Ectodermal cell (in vitro differentiated cells): Measurements from ENCODE around the gene VAV3.

ENCODE experiments used
- H3K27ac ChIP-seq: 2 replicates; pipeline ENCODE4 v1.7.0; 2013; ENCODE audit warnings: mild to moderate bottlenecking, low read depth, low read length; ENCODE audit not compliant: insufficient read depth, poor library complexity, severe bottlenecking
- H3K27me3 ChIP-seq: 2 replicates; pipeline ENCODE4 v1.7.0; 2013; ENCODE audit warnings: mild to moderate bottlenecking, low read length; ENCODE audit not compliant: insufficient read depth, control insufficient read depth, poor library complexity, severe bottlenecking
- H3K36me3 ChIP-seq: one replicate; pipeline ENCODE4 v1.7.0; 2013; ENCODE audit warnings: low read length; ENCODE audit not compliant: control insufficient read depth, insufficient read depth
- H3K4me1 ChIP-seq: one replicate; pipeline ENCODE4 v1.7.0; 2013; ENCODE audit warnings: low read length; ENCODE audit not compliant: control insufficient read depth, insufficient read depth
- H3K4me3 ChIP-seq: 2 replicates; pipeline ENCODE4 v1.7.0; 2013; ENCODE audit warnings: low read depth, low read length, control low read depth; ENCODE audit not compliant: insufficient read depth
- H3K9me3 ChIP-seq: 2 replicates; pipeline ENCODE4 v1.7.0; 2013; ENCODE audit warnings: mild to moderate bottlenecking, low read length, moderate library complexity; ENCODE audit not compliant: control insufficient read depth
- WGBS, 2 experiments: methylation state at CpG; one replicate each; pipeline ENCODE4 v1.1.7; 2013; ENCODE audit warnings: missing lambda C conversion rate in 2 of 2; 5-methylcytosine and 5-hydroxymethylcytosine counted together

The VAV3 gene

DNA sequence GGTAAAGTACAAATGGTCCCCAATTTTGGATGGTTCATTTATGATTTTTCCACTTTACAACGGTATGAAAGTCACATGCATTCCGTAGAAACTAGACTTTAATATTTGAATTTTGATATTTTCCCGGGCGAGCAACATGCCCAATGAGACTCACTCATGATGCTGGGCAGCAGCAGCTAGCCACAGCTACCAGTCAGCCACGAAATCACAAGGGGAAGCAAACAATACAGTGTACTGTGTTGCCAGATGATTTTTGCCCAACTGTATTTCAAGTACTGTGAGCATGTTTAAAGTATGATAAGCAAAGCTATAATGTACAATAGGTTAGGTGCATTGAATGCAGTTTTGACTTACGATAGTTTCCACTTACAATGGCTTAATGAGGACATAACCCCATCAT, 266.8 kb downstream of the VAV3 start:
- Histone ChIP-seq H3K9me3 (no peaks in the 10 kb centered on the region), H3K4me1 (no peaks in the 10 kb centered on the region), H3K27me3 (no peaks in the 10 kb centered on the region), H3K4me3 (no peak overlapping the region), H3K27ac (no peak overlapping the region), H3K36me3 (no peaks in the 10 kb centered on the region)
- WGBS, 2 experiments, result 95 to 99% methylated on average over 6 of the region's 6 CpGs

- Histone ChIP-seq H3K4me1 (no peaks in the 10 kb centered on the region), H3K27me3 (no peaks in the 10 kb centered on the region), H3K36me3 (no peaks in the 10 kb centered on the region), H3K4me3 (no peak overlapping the region), H3K9me3 (no peaks in the 10 kb centered on the region), H3K27ac (no peak overlapping the region)
- WGBS, 2 experiments, result 93 to 96% methylated on average over 3 of the region's 3 CpGs
These were observed 269.6 kb downstream of the VAV3 start for GRCh38 chr1:107695341-107695740.

- H3K27me3 ChIP-seq, result no peaks in the 10 kb centered on the region
- WGBS, 2 experiments, result 98% methylated on average over 8 of the region's 8 CpGs
- H3K36me3 ChIP-seq, result no peaks in the 10 kb centered on the region
- no peaks in the 10 kb centered on the region for H3K9me3 ChIP-seq
- no peak overlapping the region for H3K27ac ChIP-seq
- H3K4me1 ChIP-seq, result no peaks in the 10 kb centered on the region
- no peak overlapping the region for H3K4me3 ChIP-seq
These were observed 272.2 kb downstream of the VAV3 start for GRCh38 chr1:107692580-107693345.

DNA sequence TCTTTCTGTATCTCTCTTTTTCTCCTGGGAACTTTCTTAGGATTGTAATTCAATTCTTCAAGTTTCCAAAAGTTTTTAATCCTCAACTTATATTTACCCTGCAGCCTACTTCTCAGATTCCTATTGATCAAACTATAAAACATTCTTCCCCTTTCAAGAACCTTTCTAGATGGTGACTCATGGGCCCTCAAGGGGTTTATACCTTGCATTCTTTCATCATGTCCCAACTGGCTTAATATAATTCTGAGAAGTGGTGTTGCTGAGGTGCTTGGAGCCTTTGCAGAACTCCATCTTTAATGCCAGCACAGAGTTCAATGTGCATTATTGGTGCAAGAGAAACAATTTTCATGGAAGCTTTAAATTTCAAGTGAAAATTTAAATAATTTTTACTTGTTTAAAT, 273.4 kb downstream of the VAV3 start:
- H3K27ac ChIP-seq, result no peak overlapping the region
- H3K9me3 ChIP-seq, result no peaks in the 10 kb centered on the region
- no peaks in the 10 kb centered on the region for H3K4me1 ChIP-seq
- H3K4me3 ChIP-seq, result no peak overlapping the region
- no peaks in the 10 kb centered on the region for H3K27me3 ChIP-seq
- no peaks in the 10 kb centered on the region for H3K36me3 ChIP-seq

GRCh38 chr1:107690491-107690890, 274.5 kb downstream of the VAV3 start:
- Histone ChIP-seq H3K4me3 (no peak overlapping the region), H3K27me3 (no peaks in the 10 kb centered on the region), H3K4me1 (no peaks in the 10 kb centered on the region), H3K36me3 (no peaks in the 10 kb centered on the region), H3K9me3 (no peaks in the 10 kb centered on the region), H3K27ac (no peak overlapping the region)
- WGBS, 2 experiments, result 91 to 93% methylated on average over 2 of the region's 2 CpGs

DNA sequence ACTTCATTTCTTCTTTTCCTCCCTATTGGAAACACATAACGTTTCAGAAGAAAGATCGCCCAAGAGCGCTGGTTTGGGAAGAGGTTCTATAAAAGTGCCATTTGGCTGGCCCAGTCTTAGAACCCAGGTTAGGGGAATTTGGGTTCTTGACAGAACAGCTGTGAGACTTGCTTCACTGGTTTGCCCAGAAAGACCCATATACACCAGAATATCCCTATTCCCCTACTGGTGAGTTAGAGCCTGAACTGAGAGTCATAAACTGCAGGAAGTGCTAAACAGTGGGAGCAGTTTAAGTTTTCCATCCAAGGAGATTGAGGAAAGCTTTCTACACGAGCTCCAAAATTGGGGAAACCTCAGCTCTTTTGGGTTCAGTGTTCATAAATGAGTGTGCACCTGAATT, 275.2 kb downstream of the VAV3 start:
- H3K27ac ChIP-seq, result no peak overlapping the region

DNA sequence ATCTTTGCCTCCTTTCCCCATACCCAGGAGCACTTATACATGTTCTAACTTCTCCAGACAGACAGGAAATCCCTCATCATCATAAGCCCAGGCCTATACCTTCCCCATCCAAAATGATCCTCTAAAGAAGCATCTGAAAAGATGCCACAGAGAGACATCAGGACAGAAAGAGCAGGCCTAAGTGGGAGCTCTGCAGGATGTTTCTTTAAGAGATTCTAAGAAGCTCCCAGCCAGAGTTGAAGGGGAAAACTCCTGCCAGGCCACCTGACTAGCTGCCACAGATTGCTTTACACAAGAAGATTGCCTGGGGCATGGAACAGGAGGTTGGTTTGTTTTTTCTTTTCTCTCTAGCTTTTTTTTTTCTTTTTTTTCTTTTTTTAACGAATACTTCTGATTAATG, 275.8 kb downstream of the VAV3 start:
- Histone ChIP-seq H3K27ac (no peak overlapping the region), H3K9me3 (no peaks in the 10 kb centered on the region), H3K4me1 (no peaks in the 10 kb centered on the region), H3K36me3 (no peaks in the 10 kb centered on the region), H3K4me3 (no peak overlapping the region), H3K27me3 (no peaks in the 10 kb centered on the region)
- 67% methylated on average over 1 of the region's 1 CpG; no CpG with 5 or more reads in 1 of the 2 experiments for WGBS, 2 experiments

More for the DNA sequence above, 275.2 kb downstream of the VAV3 start:
- no peaks in the 10 kb centered on the region for H3K4me1 ChIP-seq
- WGBS, 2 experiments, result 91 to 95% methylated on average over 4 of the region's 4 CpGs
- H3K9me3 ChIP-seq, result no peaks in the 10 kb centered on the region
- no peak overlapping the region for H3K4me3 ChIP-seq
- H3K36me3 ChIP-seq, result no peaks in the 10 kb centered on the region
- no peaks in the 10 kb centered on the region for H3K27me3 ChIP-seq

- H3K4me3 ChIP-seq, result no peak overlapping the region
- 94 to 96% methylated on average over 9 of the region's 9 CpGs for WGBS, 2 experiments
- H3K36me3 ChIP-seq, result no peaks in the 10 kb centered on the region
- no peak overlapping the region for H3K27ac ChIP-seq
- H3K27me3 ChIP-seq, result no peaks in the 10 kb centered on the region
- no peaks in the 10 kb centered on the region for H3K9me3 ChIP-seq
- H3K4me1 ChIP-seq, result no peaks in the 10 kb centered on the region
These were observed 276.9 kb downstream of the VAV3 start for GRCh38 chr1:107687849-107688753.

GRCh38 chr1:107683683-107684082, 281.3 kb downstream of the VAV3 start:
- no peaks in the 10 kb centered on the region for H3K27me3 ChIP-seq
- H3K4me1 ChIP-seq, result no peaks in the 10 kb centered on the region
- H3K4me3 ChIP-seq, result no peak overlapping the region
- 92 to 97% methylated on average over 1 to 2 of the region's 2 CpGs for WGBS, 2 experiments
- H3K9me3 ChIP-seq, result no peaks in the 10 kb centered on the region
- no peaks in the 10 kb centered on the region for H3K36me3 ChIP-seq
- no peak overlapping the region for H3K27ac ChIP-seq

- H3K4me3 ChIP-seq, result no peak overlapping the region
- H3K4me1 ChIP-seq, result no peaks in the 10 kb centered on the region
- H3K36me3 ChIP-seq, result no peaks in the 10 kb centered on the region
- no peak overlapping the region for H3K27ac ChIP-seq
- 92 to 94% methylated on average over 3 of the region's 3 CpGs for WGBS, 2 experiments
- H3K27me3 ChIP-seq, result no peaks in the 10 kb centered on the region
- no peaks in the 10 kb centered on the region for H3K9me3 ChIP-seq
These were observed 281.8 kb downstream of the VAV3 start for GRCh38 chr1:107683191-107683657.
